ENCODE results near the gene NOS1AP.

GRCh38 chr1:162406811-162407210, 337.3 kb downstream of the NOS1AP start:
- TF ChIP-seq CTCF (conservative IDR thresholded peaks at IDR 0.05; ENCODE audit: low read length) (no peak), EZH2phosphoT487 (IDR thresholded peaks at IDR 0.05; ENCODE audit: borderline replicate concordance) (no peak)
